HG03432 (cell line): ENCODE measurements around the gene RAD9A.
"Not testable (repeated sequence)": the region's sequence is repeated elsewhere in the genome, so short reads cannot be mapped to it uniquely, and the experiment has no call there.

Source experiments
- ATAC-seq: cut with Tn5 transposase; IDR thresholded peaks from one replicate; pipeline ENCODE4 v1.9.1; 2021; ENCODE audit warnings: mild to moderate bottlenecking, moderate library complexity; ENCODE audit not compliant: unreplicated experiment

RAD9A gene

GRCh38 chr11:67393990-67394389 lies 2.2 kb downstream of the RAD9A start:
- ATAC-seq = no peak

- ATAC-seq = no peak
Measured at GRCh38 chr11:67395555-67396258, 3.9 kb downstream of the RAD9A start.

GRCh38 chr11:67396259-67396581 lies 4.4 kb downstream of the RAD9A start:
- no peak for ATAC-seq

- ATAC-seq = no peak
Measured at GRCh38 chr11:67396587-67397389, 5.0 kb downstream of the RAD9A start.

GRCh38 chr11:67397536-67397935 lies 5.8 kb downstream of the RAD9A start:
- no peak for ATAC-seq

- no peak for ATAC-seq
Measured at GRCh38 chr11:67397986-67398660, 6.3 kb downstream of the RAD9A start.

- ATAC-seq = no peak
Measured at GRCh38 chr11:67398661-67399563, 7.1 kb downstream of the RAD9A start.

- no peak for ATAC-seq
Measured at GRCh38 chr11:67400251-67400941, 8.6 kb downstream of the RAD9A start.

GRCh38 chr11:67400942-67401494 lies 9.2 kb downstream of the RAD9A start:
- peak; percentile 23 for ATAC-seq

- peak; percentile 69 for ATAC-seq
Measured at GRCh38 chr11:67401495-67402191, 9.9 kb downstream of the RAD9A start, which contains the start of gene PPP1CA. TSS of gene PPP1CA (minus strand) at chr11:67401858. CDS start at chr11:67401782, 76 bp downstream.

GRCh38 chr11:67402192-67402839 lies 10.5 kb downstream of the RAD9A start:
- not testable (repeated sequence) for ATAC-seq

GRCh38 chr11:67403085-67403484 lies 11.3 kb downstream of the RAD9A start:
- not testable (repeated sequence) for ATAC-seq

GRCh38 chr11:67404515-67405195 lies 12.9 kb downstream of the RAD9A start:
- no peak for ATAC-seq

- ATAC-seq = no peak
Measured at GRCh38 chr11:67405196-67405567, 13.4 kb downstream of the RAD9A start.

- no peak for ATAC-seq
Measured at GRCh38 chr11:67405688-67406339, 14.0 kb downstream of the RAD9A start.

GRCh38 chr11:67406420-67406968 lies 14.7 kb downstream of the RAD9A start:
- ATAC-seq = no peak

GRCh38 chr11:67406969-67407687 lies 15.3 kb downstream of the RAD9A start:
- no peak for ATAC-seq
